GM12892 (cell line): Measurements from ENCODE around the gene TMEM184B.

Experiments
- POLR2A ChIP-seq: IDR thresholded peaks from 2 replicates; pipeline ENCODE4 v1.6.1; 2011; ENCODE audit warnings: low read depth, low read length, control low read depth
- POLR2AphosphoS5 ChIP-seq: IDR thresholded peaks from 2 replicates; pipeline ENCODE4 v1.6.1; 2011; ENCODE audit warnings: low read depth, low read length, control low read depth
- TAF1 ChIP-seq: IDR thresholded peaks from 2 replicates; pipeline ENCODE4 v1.6.1; 2011; ENCODE audit warnings: low read depth, mild to moderate bottlenecking, control low read depth, low read length, borderline replicate concordance

GRCh38 chr22:38238519-38239071, 34.2 kb downstream of the TMEM184B start:
- TF ChIP-seq POLR2A = no peak
- TF ChIP-seq TAF1 = no peak
- no peak for TF ChIP-seq POLR2AphosphoS5
